ENCODE data around the gene ZSCAN5C.

GRCh38 chr19:56217039-56217949 lies 15.2 kb downstream of the ZSCAN5C start:
- TF ChIP-seq RAD21 (conservative IDR thresholded peaks at IDR 0.05) (no peak), EP300 (conservative IDR thresholded peaks at IDR 0.05; ENCODE audit: poor library complexity, severe bottlenecking) (no peak), EZH2 (IDR thresholded peaks at IDR 0.05; ENCODE audit: borderline replicate concordance, insufficient read depth, low read length, poor library complexity, severe bottlenecking) (no peak), POLR2AphosphoS5 (IDR thresholded peaks at IDR 0.05) (no peak), MXI1 (conservative IDR thresholded peaks at IDR 0.05; ENCODE audit: poor library complexity, severe bottlenecking) (no peak)
- TF ChIP-seq, protein P1, sequence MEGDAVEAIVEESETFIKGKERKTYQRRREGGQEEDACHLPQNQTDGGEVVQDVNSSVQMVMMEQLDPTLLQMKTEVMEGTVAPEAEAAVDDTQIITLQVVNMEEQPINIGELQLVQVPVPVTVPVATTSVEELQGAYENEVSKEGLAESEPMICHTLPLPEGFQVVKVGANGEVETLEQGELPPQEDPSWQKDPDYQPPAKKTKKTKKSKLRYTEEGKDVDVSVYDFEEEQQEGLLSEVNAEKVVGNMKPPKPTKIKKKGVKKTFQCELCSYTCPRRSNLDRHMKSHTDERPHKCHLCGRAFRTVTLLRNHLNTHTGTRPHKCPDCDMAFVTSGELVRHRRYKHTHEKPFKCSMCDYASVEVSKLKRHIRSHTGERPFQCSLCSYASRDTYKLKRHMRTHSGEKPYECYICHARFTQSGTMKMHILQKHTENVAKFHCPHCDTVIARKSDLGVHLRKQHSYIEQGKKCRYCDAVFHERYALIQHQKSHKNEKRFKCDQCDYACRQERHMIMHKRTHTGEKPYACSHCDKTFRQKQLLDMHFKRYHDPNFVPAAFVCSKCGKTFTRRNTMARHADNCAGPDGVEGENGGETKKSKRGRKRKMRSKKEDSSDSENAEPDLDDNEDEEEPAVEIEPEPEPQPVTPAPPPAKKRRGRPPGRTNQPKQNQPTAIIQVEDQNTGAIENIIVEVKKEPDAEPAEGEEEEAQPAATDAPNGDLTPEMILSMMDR (IDR thresholded peaks at IDR 0.05; ENCODE audit: poor library complexity, severe bottlenecking): no peak
- TF ChIP-seq, protein P2, sequence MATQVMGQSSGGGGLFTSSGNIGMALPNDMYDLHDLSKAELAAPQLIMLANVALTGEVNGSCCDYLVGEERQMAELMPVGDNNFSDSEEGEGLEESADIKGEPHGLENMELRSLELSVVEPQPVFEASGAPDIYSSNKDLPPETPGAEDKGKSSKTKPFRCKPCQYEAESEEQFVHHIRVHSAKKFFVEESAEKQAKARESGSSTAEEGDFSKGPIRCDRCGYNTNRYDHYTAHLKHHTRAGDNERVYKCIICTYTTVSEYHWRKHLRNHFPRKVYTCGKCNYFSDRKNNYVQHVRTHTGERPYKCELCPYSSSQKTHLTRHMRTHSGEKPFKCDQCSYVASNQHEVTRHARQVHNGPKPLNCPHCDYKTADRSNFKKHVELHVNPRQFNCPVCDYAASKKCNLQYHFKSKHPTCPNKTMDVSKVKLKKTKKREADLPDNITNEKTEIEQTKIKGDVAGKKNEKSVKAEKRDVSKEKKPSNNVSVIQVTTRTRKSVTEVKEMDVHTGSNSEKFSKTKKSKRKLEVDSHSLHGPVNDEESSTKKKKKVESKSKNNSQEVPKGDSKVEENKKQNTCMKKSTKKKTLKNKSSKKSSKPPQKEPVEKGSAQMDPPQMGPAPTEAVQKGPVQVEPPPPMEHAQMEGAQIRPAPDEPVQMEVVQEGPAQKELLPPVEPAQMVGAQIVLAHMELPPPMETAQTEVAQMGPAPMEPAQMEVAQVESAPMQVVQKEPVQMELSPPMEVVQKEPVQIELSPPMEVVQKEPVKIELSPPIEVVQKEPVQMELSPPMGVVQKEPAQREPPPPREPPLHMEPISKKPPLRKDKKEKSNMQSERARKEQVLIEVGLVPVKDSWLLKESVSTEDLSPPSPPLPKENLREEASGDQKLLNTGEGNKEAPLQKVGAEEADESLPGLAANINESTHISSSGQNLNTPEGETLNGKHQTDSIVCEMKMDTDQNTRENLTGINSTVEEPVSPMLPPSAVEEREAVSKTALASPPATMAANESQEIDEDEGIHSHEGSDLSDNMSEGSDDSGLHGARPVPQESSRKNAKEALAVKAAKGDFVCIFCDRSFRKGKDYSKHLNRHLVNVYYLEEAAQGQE (IDR thresholded peaks at IDR 0.05; ENCODE audit: borderline replicate concordance): no peak
